PC-3 (cell line): ENCODE data around the gene UTS2R.

Experiments used
- CTCF ChIP-seq: fragments of 300-600 bp; sonication (generic); conservative IDR thresholded peaks from 2 replicates; pipeline ENCODE4 v1.5.1; 2017; ENCODE audit warnings: antibody characterized with exemption, low read depth, mild to moderate bottlenecking, low read length
- EZH2 ChIP-seq: fragments of 300-600 bp; sonication (generic); IDR thresholded peaks from one replicate; pipeline ENCODE4 v1.6.1; 2017; ENCODE audit warnings: antibody characterized with exemption, mild to moderate bottlenecking, low read length; ENCODE audit not compliant: unreplicated experiment

GRCh38 chr17:82396601-82397435, 25.3 kb downstream of the UTS2R start:
- TF ChIP-seq CTCF (no peak), EZH2 (no peak)
